ENCODE results near the gene MVK.

The MVK gene

DNA sequence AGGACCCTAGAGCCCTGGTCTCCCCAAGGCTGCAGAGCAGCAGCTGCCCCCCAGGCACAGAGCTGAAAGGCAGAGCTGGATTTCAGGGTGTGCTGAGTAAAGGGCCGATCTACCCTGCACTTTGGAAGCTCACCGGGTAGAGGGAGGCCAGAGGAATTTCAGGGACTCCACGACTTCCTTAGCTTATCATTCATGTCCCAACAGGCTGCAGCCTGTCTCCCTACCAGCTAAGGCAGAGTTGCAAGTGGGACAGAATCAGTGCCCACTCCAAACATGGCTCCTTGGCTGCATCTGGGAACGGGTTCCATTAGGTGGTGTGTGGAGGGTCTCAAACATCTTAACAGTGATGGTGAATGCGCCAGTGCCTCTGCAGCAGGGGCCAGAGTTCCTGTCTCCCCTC, 27.8 kb upstream of the MVK start:
- no peak for DNase-seq

DNA sequence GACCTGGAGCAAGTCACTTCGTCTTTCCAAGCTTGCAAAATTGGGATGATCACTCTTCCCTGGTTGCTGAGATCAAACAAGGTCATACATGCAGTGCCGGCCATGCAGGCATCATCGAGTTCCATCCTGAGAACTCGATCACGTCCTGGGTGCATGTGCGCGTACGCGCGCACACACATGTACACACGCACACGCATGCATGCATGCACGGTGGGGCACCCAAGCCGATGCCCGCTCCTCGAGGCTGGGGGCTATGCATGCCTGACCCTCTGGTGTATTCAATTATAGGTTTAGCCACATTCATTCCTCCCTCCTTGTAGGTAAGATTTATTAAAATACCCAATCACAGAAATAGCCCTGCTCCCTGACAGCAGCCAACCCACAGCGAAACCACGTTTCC, 26.3 kb upstream of the MVK start:
- DNase-seq: no peak

DNA sequence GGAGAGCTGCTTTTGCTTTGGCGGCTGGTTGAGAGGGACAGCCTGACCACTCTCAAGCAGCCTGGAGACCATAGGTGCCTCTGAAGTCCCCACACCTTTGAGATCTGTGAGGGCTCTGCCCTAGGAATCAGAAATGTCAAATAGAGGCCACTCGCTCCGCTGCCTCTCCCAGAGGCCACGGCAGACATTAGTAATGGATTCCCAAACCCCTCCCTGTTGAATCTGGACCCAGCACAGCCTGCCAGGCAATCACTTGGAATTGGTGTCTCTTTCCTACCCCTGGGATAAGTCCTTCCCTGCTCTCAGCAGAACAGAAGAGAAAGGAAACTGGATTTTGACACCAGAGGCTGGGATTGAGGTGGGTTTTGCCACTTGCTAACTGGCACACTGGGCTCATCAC, 25.3 kb upstream of the MVK start:
- DNase-seq: no peak

DNA sequence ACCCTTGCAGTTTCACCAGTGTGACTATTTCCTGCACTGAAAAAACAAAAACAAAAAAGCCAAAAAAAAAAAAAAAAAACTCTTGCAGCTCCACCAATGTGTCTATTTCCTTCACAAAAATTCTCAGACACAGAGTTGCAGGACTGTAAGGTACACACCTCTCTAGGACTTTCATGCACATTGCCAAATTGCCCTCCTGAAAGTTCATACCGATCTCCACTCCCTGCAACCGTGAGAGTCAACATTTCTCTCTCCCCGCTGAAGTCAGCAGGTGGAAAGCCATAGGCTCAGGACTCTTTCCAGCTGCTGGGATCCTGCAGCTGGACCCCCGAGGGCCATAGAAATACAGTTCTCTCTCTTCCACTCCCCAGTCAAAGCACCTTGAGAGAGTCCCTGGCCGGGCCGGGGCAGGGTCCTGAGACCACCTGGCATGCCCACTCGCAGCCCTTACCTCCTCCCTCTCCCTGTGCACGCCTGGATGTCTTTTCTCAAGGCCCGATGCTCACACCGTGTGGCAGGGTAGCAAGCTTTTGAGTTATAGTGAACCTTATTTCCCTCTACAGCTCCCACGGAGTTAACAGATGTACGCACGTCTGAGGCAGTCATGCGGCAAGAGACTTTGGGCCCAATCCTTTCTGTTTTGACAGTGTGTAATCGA, 23.9 kb upstream of the MVK start:
- peak; percentile 39 for DNase-seq

DNA sequence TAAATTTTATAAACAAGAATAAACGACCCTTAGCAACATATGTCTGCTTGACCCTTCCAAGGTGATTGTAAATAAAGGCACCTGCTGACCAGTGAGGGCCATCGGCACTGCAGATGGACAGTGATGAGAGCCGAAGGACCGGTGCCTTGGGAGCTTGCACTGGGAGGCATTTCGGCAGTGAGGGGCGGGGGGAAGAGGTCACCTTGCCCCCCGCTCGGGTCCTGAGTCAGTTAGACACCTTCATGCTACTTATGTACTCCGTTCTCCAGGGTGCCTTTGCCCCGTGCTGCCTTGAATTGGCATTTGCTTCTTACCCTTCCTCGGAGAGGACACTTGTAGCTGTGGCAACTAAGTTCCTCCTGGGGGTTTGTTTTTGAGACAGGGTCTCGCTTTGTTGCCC, 23.3 kb upstream of the MVK start:
- no peak for DNase-seq

DNA sequence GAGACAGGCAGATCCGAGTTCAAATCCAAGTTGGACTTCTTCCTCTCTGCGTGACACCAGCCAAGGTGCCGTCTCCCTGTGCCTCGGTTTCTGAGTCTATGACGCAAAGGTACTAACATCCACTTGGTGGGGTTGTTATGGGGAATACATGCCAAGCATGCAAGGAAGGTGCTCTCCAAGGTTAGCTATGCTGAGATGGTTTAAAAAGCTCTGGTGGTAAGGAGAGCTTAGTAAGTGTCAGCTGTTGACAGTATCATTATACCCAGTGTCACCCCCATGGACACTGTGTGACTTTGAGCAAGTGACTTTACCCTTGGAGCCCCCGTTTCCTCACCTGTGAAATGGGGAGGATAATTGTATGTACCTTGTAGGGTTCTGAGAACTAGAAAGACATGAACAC, 22.5 kb upstream of the MVK start:
- DNase-seq: no peak

DNA sequence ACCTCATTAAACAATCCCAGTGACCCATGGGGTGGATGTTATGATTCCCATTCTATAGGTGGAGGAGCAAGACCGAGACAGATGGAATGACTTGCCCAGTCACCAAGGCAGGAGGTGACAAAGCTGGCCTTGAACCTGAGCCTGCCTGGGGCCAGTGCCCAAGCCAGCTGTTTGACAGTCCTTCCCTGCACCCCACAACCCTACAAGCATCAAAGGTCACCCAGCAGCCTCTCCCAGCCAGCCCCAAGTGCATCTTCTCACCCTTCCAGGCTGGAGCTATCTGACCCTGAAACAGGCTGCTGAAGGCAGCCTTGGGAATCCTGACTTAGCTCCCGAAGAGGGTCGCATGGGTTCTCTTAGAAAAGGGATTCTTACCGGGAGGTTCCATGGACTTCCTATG, 20.6 kb upstream of the MVK start:
- no peak for DNase-seq

DNA sequence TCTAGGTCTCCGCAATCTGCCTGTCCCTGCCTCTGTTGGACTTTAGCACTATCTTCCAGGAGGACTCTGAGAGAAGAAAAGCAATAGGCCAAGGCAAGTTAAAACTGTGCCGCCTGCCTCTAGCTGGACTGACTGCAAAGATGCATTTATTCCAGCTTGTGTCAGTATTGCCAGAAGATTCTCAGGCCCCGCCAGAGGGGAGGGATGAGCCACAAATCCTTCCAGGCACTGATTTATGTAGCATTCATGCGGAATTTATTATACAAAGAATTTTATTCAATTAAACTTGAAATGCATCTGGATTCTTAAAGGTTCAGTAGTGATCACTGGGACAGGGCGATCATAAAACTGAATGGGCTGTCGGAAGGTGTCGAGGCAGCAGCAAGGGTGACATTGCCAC, 20.1 kb upstream of the MVK start:
- DNase-seq: no peak

DNA sequence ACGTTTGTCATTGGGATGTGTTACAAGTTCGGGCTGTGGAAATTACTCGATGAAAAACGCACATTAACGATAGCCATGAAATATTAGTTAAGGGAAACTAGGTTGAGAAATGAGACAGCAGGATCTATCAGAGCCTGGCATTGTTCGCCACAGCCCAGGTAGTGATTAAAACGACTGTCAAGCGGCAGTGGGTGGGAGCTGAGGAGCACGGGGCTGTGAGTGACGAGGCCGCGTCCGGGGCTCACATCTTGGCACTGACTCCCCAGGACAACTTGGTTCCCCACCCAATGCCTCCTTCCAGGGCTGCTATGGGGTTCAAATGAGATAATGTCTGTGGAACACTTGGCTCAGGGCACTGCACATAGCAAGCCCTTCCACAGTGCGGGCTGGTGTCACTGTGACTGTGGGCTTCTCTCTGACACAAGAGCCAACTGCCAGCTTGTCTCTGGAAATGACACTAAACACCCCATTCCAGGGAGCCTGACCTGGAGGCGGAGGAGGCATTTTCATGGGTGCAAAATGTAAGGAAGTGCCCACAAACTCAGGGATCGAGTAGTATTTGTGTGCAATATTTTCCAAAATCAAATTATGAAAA, 19.6 kb upstream of the MVK start:
- no peak for DNase-seq

DNA sequence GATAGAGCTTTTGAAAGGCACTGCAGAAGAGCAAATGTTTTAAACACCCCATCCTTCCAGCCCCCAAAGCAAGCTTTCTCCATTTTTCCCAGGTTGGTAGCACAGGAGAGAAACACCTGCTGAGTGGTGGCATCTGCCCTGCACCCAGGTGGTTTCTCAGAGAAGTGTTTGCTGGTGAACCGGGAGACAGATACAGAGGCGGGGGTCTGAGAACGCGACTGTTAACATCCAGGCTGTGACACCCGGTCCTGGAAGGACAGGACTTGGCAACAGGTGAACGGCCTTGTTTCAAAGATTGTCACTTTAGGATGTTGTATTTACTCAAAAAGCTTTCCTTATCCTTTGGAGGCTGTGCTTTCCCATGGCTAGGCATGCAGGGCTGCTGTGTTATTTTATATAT, 18.8 kb upstream of the MVK start:
- DNase-seq: no peak

DNA sequence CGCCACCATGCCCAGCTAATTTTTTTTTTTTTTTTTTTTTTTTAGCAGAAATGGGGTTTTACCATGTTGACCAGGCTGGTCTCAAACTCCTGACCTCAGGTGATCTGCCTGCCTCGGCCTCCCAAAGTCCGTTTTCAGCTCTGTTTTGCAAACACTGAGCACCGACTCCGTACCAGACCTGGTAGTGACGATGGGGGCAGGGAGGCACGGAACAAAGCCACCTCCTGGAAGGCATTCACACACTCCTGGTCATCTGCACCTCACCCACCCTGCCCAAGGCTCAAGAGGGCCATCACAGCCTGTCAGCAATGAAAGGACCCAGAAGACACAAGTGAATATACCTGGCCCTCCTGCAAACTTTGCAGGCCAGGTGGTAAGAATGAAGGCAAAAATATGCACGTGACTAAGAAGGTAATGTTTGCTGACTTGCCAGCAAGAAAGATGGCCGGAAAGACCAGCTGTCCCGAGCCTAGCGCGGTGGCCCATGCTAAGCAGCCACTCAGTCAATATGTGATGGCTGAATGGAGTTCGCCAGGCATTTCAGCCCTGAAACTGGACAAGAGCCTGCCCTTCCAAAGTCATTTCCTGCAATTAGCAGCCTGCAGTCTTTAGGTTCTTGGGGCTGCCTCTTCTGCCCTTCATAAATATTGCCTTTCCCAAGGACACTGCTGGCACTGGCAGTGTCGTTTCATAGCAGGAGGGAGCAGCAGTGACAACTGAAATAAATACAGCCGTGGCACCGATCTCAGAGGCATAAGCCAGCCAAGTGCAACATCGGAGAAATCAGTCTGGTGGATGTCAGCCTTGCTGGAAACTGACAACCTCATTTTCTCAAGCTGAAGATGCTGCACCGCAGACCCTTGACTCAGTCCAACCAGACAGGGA, 17.9 kb upstream of the MVK start:
- DNase-seq: no peak

DNA sequence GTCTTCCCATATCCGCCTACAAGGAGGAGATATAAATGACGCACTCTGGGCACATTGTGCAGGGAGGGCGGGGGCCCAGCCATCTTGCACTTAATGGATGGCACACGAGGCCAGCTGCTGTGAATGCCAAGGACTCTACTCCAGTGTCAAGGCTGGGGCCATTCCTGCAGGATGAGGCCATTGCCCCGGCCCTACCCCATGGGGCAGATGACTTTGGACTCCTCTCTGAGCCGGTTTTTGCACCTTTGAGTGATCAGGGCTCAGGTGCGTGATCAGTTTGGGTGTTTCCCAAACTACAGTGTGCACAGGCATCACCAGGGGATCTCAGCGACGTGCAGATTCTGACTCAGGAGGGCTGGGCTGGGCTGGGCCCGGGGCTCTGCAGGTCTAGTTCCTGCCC, 16.4 kb upstream of the MVK start:
- no peak for DNase-seq

DNA sequence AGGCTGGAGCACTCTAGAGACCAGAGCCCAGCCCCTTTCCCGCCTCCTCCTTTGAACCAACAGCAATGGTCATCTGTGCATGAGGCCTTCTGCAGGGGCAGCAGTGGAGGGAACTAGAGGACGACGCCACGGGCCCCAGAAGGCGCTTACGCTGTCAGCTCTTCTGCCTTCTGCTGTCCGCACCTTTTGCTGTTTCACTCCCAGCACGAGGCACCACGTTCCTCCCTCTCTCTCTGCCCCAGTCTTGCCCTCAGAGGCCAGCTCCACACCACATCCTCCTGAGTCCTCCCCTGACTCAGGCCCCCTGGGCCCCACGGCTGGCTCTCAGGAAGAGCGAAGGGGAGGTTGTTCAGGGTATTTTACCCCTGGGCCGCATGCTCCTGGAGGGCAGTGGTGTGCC, 15.8 kb upstream of the MVK start:
- no peak for DNase-seq

DNA sequence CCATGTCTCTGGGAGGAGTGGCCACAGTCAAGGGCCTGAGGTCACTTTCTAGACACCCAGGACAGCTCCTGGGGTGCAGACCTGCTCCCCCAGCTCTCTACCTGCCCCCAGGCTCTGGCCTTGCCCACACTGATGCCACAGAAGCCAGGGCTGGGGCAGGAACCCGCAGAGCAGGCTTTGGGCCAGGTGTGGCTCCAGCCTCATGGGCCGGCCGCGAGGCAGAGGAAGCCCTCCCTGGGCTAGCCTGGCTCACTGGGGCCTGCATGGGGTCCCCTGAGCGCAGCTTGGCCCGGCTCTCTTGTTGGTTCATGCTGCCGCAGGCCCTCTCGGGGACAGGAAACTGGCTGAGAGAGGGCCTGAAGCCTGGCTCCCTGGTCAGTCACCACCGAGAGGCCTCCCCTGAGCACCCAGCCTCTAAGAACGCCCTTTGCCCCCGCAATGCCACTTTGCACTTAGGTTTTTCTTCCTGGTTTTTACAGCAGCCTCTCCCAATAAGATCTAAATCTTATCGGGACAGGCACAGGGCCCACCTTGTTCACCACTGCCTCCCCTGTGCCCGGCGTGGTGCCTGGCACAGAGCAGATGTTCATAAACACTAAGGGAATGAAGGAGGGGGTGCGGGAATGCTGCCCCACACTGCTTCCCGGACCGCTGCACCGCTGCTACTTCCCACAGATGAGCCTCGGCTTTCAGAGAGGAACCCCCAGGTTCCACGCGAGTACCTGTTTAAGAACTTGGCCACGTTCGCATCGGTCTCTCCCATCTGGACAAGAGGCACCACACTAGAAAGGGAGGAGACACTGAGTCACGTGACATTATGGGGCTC, 15.0 kb upstream of the MVK start:
- DNase-seq: no peak

DNA sequence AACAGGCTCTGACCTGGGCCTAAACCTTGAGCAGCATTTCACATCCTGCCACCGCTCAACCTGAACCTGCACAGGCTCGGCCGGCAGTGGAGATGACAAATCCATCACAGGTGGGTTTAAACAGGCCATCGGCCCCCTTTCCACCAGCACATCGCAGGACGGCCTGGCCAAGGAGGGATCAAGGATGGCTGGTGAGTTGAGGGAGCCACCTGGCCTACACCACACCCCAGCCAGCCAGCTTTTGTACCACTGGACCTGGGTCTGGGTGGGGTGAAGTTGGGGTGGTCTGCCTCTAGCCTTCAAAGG, 14.4 kb upstream of the MVK start:
- DNase-seq: no peak

DNA sequence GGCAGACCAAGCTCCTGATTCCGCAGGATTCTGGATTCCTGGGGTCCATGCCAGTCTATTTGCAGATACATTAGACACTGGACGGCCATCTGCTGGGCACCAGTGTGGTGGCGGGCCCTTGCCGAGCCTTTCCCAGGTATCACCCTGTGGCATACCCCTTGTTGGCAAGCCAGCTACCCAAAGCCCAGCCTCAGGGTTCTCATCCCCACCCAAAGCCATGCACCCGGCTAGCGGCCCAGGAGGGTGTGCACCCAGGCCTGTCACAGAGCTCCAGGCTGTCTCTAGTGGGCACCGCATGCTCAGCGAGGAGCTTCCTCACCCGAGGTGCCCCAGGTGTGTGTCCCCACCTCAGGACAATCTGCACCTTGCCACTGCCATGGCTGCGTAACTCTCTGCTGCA, 14.0 kb upstream of the MVK start:
- no peak for DNase-seq

DNA sequence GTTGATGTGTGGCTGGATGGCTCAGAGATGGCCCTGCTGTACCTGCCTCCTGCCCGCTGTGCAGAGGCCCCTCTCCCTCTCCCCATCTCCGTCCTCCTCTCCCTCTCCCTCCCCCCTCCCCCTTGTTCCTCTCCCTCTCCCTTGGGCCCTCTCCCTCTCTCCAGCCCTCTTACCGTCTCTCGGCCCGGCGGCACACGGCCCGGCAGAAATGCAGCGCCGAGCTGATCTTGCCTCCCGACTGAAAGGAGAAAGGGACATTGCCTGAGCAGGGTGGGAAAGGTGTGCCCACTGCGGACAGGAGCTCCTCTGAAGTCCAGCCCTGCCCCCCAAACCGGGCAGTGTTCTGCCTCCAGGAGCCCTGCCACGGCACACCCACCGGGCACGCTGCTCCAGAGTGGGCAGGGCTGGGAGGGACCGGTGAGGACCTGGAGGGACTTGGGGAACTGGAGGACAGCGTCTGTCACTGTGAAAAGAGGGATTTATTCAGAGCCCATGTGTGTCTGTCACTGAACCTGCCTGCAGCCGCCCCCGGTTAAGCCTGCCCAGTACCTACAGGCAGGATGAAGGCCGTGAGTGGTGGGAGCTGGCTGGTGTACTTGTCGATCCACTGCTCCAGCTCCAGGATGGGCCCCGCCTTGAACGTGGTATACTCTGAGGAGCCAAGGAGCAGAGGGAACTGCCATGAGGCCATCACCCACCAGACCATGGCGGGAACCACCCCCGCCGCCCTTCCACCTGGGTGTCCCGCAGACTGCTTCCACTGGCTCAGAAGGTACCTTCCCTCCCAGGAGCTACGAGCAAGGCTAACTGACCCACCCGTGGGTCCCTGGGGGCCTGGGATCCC, 12.5 kb upstream of the MVK start:
- DNase-seq: no peak

DNA sequence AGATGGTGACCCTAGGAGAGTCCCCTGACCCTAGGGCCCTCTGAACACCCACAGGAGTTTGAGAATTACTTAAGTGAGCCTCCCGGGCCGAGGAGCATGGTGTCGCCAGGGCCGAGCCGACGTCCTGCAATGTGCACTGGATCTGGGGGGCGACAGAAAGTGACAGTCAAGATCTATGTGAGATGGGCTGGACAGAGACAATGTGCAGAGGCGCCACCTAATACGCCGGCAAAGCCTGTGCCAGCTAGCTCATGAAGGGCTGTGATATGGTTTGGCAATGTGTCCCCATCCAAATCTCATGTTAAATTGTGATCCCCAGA, 11.9 kb upstream of the MVK start:
- DNase-seq: no peak

DNA sequence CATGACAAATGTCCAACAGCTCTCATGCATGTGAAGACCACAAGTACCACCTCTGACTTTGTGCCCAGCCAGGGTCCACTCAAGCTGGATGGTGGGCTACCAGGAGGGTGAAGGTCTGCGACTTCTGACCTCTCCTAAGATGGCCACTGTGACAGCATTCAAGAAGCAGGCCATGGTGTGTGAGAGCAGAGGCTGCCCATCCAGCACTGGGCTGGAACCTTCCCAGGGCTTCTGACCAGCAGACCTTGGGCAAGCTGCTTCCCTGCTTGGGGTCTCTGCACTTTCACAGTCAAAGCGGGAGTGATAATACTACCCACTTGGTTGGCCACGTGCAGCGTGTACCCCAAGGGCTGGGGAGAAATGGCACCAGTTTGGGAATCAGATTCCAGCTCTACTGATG, 10.7 kb upstream of the MVK start:
- DNase-seq: no peak

DNA sequence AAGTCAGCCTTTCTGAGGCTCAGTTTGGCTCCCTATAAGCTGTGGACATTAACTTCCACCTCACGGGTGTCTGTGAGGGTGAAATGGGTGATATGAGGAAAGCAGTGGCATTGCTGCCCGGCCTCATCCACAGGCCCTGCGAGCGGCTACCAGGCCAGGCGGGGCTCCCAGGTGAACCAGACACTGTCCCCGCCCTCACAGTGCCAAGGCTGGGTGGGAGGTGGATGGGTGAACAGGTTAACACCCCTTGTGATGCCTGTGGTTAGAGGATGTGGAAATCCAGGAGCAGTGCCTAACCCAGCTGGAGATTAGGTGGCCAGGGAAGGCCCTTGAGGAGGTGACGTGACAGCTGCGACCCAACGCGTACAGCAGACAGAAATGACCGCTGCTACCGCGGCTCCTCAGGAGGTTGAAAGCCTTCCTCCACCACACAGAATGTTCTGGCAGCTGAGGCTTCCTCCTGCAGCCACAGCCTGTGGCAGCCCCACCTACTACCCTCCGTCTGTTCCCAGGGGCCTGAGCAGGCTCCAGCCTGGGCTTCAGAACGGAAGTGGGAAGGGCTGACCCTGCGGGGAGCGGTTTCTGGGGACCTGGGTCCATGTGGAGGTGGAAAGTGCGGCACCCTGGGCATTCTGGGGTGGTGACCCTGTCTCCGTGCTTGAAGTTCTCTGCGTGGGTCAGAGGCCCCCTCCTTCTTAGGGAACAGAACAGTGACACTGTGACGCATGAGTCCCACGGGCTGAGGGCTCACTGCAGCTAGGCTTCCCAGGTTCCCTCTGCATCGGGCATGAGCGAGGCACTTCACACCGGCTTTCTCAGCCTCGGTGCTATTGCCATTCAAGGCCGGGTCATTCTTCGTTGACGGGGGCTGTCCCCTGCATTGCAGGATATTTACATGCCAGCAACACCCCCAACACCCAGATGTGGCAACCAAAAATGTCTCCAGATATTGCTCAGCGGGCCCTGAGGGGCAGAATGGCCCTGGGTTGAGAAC, 10.0 kb upstream of the MVK start:
- DNase-seq: no peak

DNA sequence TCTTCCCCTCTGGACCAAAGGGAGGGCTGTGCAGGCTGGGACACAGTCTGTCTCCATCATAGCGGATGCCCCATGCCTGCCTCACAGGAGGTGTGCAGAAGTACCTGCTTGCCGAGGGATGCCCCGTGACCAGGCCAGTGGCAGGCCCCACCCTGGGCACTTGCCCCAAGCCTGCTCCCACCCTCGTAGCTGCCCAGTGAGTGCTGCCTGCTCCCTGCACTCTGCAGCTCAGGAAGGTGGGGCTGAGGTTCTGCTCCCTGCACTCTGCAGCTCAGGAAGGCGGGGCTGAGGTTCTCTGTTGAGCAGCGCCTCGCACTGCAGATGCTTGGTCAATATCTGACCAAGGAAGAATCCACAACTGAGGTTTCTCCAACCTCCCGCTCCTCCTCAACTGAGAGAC, 7.2 kb upstream of the MVK start:
- no peak for DNase-seq

DNA sequence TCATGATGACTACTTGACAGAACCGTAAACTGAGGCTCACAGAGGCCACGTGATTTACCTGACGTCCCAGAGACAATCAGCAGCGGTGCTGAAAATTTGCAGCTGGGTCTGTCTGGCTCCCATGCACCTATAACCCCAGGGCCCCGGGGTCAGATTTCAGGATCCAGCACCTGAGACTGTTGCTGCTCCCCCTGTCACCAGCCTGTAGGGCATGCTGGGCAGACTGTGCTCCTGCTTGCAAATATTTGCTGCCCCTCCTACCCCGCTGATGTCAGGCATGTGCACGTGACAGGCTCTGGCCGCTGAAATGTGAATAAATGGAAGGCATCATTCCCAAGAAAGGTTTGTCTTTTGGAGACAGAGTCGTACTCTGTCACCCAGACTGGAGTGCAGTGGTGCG, 6.3 kb upstream of the MVK start:
- DNase-seq: no peak

Data from NCI-H1694 (cell line).